HepG2 (cell line): Measurements from ENCODE around the gene STARD5. TPM values are rescaled to one million over a fixed set of nuclear protein-coding genes. Genes with fewer than 3 reads are reported as not detected.
"Not testable (repeated sequence)": the region's sequence is repeated elsewhere in the genome, so short reads cannot be mapped to it uniquely, and the experiment has no call there.

ENCODE experiments used
- ATAC-seq: fragments of 200-7000 bp; cut with Tn5 transposase; 3 replicates; pipeline ENCODE4 v1.9.1; 2020; ENCODE audit warnings: mild to moderate bottlenecking, moderate library complexity
- BruUV-seq: library from RNA; stranded (reverse); fragments of 400-500 nt; replicated peaks from 2 replicates; lab custom pipeline; 2021; lab: Mats Ljungman, UMichigan
- CTCF ChIA-PET: fragments of 300-600 bp; formaldehyde crosslinking; extraction: SDS; loops from one replicate; lab custom pipeline; 2021; ENCODE audit warnings: low total read pairs, inconsistent platforms, low intra/inter-chr PET ratio; lab: Yijun Ruan, JAX
- POLR2A ChIA-PET: fragments of 350-600 bp; sonication (Branson Sonifier 250); formaldehyde crosslinking; loops from one replicate; lab custom pipeline; 2020; ENCODE audit warnings: antibody characterized with exemption, inconsistent platforms; lab: Yijun Ruan, JAX
- DNase-seq: peaks from one replicate; pipeline ENCODE4 v3.0.0-alpha.2; 2015; ENCODE audit warnings: low spot score
- FAIRE-seq: peaks from 3 replicates; lab custom pipeline; 2011; peaks lifted over from hg19 to GRCh38; lab: Jason Lieb, UNC
- H2AFZ ChIP-seq: one replicate; pipeline ENCODE4 v1.6.1; 2011; ENCODE audit warnings: low read length, inconsistent platforms
- H3K27ac ChIP-seq: fragments of 300-600 bp; 3 replicates; pipeline ENCODE4 v1.8.0; 2011; ENCODE audit warnings: mixed run types, mild to moderate bottlenecking, mixed read lengths, low read length, inconsistent platforms; ENCODE audit not compliant: insufficient read depth; ENCODE audit errors: extremely low read length
- H3K27me3 ChIP-seq, 2 experiments: fragments of 200-600 bp in 1 of 2; 2 replicates in 1 of 2; 3 replicates in 1 of 2; pipeline versions ENCODE4 v1.6.0 to v1.8.0; 2011; ENCODE audit warnings: low read length in 2 of 2, mild to moderate bottlenecking in 2 of 2, moderate library complexity in 2 of 2, inconsistent platforms in 1 of 2; ENCODE audit not compliant: insufficient read depth in 2 of 2, control insufficient read depth in 1 of 2
- H3K36me3 ChIP-seq, 2 experiments: fragments of 200-600 bp in 1 of 2; replicated peaks in 1 of 2; 2 replicates in 1 of 2; 3 replicates in 1 of 2; pipeline versions ENCODE4 v1.5.1 to v1.8.0; 2011; ENCODE audit warnings: low read length in 2 of 2, inconsistent platforms in 1 of 2; ENCODE audit not compliant: insufficient read depth in 2 of 2, control insufficient read depth in 1 of 2
- H3K4me1 ChIP-seq: 2 replicates; pipeline ENCODE4 v1.5.1; 2012; ENCODE audit warnings: low read length, inconsistent platforms; ENCODE audit not compliant: insufficient read depth
- H3K4me2 ChIP-seq: 2 replicates; pipeline ENCODE4 v1.6.0; 2011; ENCODE audit warnings: low read depth, low read length, inconsistent platforms
- H3K4me3 ChIP-seq, 3 experiments: fragments of 200-600 bp in 1 of 3; sonication (generic), shearing (Covaris generic) in 1 of 3; replicated peaks in 1 of 3; 2 replicates each; pipeline ENCODE4 v1.5.1; 2011 to 2016; ENCODE audit warnings: low read length in 3 of 3, inconsistent platforms in 2 of 3, low read depth in 2 of 3, mild to moderate bottlenecking in 2 of 3, control low read depth in 1 of 3, mixed read lengths in 1 of 3; ENCODE audit not compliant: insufficient read depth in 1 of 3
- H3K79me2 ChIP-seq: one replicate; pipeline ENCODE4 v1.6.1; 2011; ENCODE audit warnings: low read length, inconsistent platforms; ENCODE audit not compliant: insufficient read depth
- H3K9ac ChIP-seq: 2 replicates; pipeline ENCODE4 v1.6.0; 2011; ENCODE audit warnings: mild to moderate bottlenecking, low read depth, low read length, inconsistent platforms; ENCODE audit not compliant: insufficient read depth
- H3K9me3 ChIP-seq: 2 replicates; pipeline ENCODE4 v1.5.1; 2012; ENCODE audit warnings: mild to moderate bottlenecking, low read length
- H4K20me1 ChIP-seq: 2 replicates; pipeline ENCODE4 v1.6.0; 2011; ENCODE audit warnings: inconsistent platforms, mild to moderate bottlenecking, low read length, moderate library complexity; ENCODE audit not compliant: insufficient read depth
- FOXA3 ChIP-seq: IDR thresholded peaks from 2 replicates; pipeline ENCODE4 v1.6.1; 2016; ENCODE audit warnings: missing genetic modification reagents, missing compliant biosample characterization
- GPN1 ChIP-seq: sonication (generic); formaldehyde crosslinking; IDR thresholded peaks from 2 replicates; pipeline ENCODE4 v1.5.1; 2020; ENCODE audit warnings: missing genetic modification reagents, borderline replicate concordance
- ONECUT2 ChIP-seq: sonication (generic); formaldehyde crosslinking; IDR thresholded peaks from 2 replicates; pipeline ENCODE4 v1.4.0; 2020; ENCODE audit warnings: missing genetic modification reagents
- PAWR ChIP-seq: sonication (generic); formaldehyde crosslinking; IDR thresholded peaks from 2 replicates; pipeline ENCODE4 v1.4.0; 2020; ENCODE audit warnings: missing genetic modification reagents, mild to moderate bottlenecking, borderline replicate concordance
- TEAD2 ChIP-seq: sonication (generic); formaldehyde crosslinking; IDR thresholded peaks from 2 replicates; pipeline ENCODE4 v1.9.0; 2021; ENCODE audit warnings: missing genetic modification reagents
- XRCC5 ChIP-seq: fragments of 200-400 bp; formaldehyde crosslinking; optimal IDR thresholded peaks from 2 replicates; pipeline ENCODE3; 2017; ENCODE audit warnings: mild to moderate bottlenecking, low read length
- ZNF747 ChIP-seq: sonication (generic); formaldehyde crosslinking; IDR thresholded peaks from 2 replicates; pipeline ENCODE4 v1.8.1; 2023; ENCODE audit warnings: missing genetic modification reagents, mild to moderate bottlenecking, borderline replicate concordance
- WGBS: methylation state at CpG from one replicate; pipeline ENCODE4 v1.1.6; 2017; ENCODE audit warnings: low lambda C conversion rate; 5-methylcytosine and 5-hydroxymethylcytosine counted together
- in situ Hi-C: cut with HindIII; loops from 2 replicates; pipeline ENCODE4 v1.10.0; 2017; ENCODE audit warnings: low pct_unique_long_range_greater_than_20kb; ENCODE audit not compliant: extremely low pct_ligation_motif_present
- intact Hi-C: fragments of 100-400 bp; cut with micrococcal nuclease; formaldehyde crosslinking; loops from one replicate; pipeline ENCODE4 v1.10.0; 2022; ENCODE audit not compliant: unreplicated experiment
- polyA plus RNA-seq, 8 experiments: library from polyadenylated mRNA; depleted of rRNA in 3 of 8; stranded (reverse) in 7 of 8; unstranded in 1 of 8; fragments of >200 nt; fragmentation: Illumina TruSeq in 4 of 8; extraction: Trizol in 4 of 8; gene quantifications; 2 replicates each; pipeline versions ENCODE4 v1.2.1 to v1.2.3, GENCODE V29; 2011 to 2016; ENCODE audit warnings: low read depth in 4 of 8, missing spikeins in 1 of 8, mixed read lengths in 1 of 8; ENCODE audit not compliant: insufficient read depth in 1 of 8
- total RNA-seq, 5 experiments: library from RNA; depleted of rRNA; stranded (reverse); fragments of >200 nt; fragmentation: Illumina TruSeq; extraction: Trizol; gene quantifications; 2 replicates each; pipeline ENCODE4 v1.2.3, GENCODE V29; 2016; ENCODE audit warnings: low read depth in 1 of 5
- TF ChIP-seq, protein P1 (sequence below): sonication (generic); formaldehyde crosslinking; IDR thresholded peaks from 2 replicates; pipeline ENCODE4 v1.4.0; 2020; ENCODE audit warnings: missing genetic modification reagents

The STARD5 gene
- total and polyA plus RNA-seq, 2 of the 13 experiments (the other 11 are each of a cell fraction or from before 2014, with no cell fraction given) = 3.1 to 3.5 TPM

DNA sequence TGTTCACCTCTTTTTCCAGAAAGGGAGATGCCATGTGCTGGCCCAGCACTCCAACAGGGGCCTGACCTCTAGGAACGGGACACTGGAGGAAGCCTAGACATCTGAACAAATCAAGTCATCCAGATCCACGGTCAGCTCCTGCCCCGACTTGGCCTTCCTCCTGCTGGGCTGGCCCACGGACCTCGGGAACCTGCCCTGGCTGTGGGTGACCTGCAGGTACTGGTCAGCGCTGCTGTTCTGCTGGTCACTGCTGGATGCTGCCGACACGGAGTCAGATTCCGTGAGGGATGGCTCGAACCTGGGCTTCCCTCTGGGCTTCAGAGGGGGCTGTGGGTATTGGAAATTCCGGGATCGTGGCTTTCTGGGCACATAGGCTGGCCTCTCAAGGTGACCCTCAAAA lies 8.4 kb upstream of the STARD5 start:
- in situ Hi-C loops = no loop called here
- FAIRE-seq = no peak
- TF ChIP-seq ONECUT2 (no peak), PAWR (no peak), FOXA3 (CRISPR knock-in tag) (no peak)
- TF ChIP-seq, all 625 proteins: peak for 0
- no peak for ATAC-seq
- Histone ChIP-seq H3K27ac (no peak overlapping the region), H3K27me3 (no peaks in the 10 kb centered on the region), H3K79me2 (no peaks in the 10 kb centered on the region), H3K4me2 (no peak overlapping the region), H3K4me3 (no peak overlapping the region), H3K4me1 (no peaks in the 10 kb centered on the region), H3K9me3 (no peaks in the 10 kb centered on the region), H3K36me3 (no peaks in the 10 kb centered on the region), H2AFZ (no peak overlapping the region), H3K9ac (no peak overlapping the region), H4K20me1 (no peaks in the 10 kb centered on the region)
- CTCF ChIA-PET = no interaction called here
- WGBS = 80% methylated on average over 1 of the region's 12 CpGs
- POLR2A ChIA-PET = no interaction called here
- intact Hi-C loops = no loop called here
- no TSS peak for BruUV-seq
- DNase-seq = no peak

DNA sequence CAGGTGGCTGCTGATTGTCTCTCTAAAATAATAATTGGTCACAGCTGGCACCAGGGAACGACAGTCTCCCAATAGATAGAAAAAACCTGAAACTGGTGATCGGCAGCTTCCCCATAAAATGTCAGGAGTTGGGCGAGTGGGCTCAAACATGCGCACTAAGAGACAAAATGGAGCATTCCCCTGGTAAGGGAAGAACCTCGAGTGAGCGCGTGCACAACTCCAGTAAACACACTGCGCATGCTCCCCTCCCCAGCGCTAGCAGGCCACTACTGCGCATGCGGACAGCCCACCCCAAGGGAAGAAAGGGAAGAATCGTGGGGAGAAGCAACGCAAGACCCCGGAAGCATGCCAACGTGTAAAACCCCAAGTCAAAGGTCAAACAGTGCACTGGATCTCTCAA lies 7.7 kb upstream of the STARD5 start:
- FAIRE-seq (no peak), DNase-seq (no peak), ATAC-seq (no peak)
- H4K20me1 ChIP-seq = no peaks in the 10 kb centered on the region
- no TSS peak for BruUV-seq
- no peaks in the 10 kb centered on the region for H3K4me1 ChIP-seq
- no peak overlapping the region for H3K27ac ChIP-seq
- 65% methylated on average over 11 of the region's 15 CpGs for WGBS
- no peak overlapping the region for H3K9ac ChIP-seq
- H3K27me3 ChIP-seq = no peaks in the 10 kb centered on the region
- in situ Hi-C loops = no loop called here
- intact Hi-C loops = no loop called here
- H3K4me3 ChIP-seq = no peak overlapping the region
- POLR2A ChIA-PET = no interaction called here
- CTCF ChIA-PET = no interaction called here
- no peaks in the 10 kb centered on the region for H3K36me3 ChIP-seq
- no peak overlapping the region for H2AFZ ChIP-seq
- no peaks in the 10 kb centered on the region for H3K79me2 ChIP-seq
- TF ChIP-seq ZNF747 (no peak), XRCC5 (no peak), TEAD2 (no peak), GPN1 (CRISPR knock-in tag) (no peak)
- TF ChIP-seq, protein P1, sequence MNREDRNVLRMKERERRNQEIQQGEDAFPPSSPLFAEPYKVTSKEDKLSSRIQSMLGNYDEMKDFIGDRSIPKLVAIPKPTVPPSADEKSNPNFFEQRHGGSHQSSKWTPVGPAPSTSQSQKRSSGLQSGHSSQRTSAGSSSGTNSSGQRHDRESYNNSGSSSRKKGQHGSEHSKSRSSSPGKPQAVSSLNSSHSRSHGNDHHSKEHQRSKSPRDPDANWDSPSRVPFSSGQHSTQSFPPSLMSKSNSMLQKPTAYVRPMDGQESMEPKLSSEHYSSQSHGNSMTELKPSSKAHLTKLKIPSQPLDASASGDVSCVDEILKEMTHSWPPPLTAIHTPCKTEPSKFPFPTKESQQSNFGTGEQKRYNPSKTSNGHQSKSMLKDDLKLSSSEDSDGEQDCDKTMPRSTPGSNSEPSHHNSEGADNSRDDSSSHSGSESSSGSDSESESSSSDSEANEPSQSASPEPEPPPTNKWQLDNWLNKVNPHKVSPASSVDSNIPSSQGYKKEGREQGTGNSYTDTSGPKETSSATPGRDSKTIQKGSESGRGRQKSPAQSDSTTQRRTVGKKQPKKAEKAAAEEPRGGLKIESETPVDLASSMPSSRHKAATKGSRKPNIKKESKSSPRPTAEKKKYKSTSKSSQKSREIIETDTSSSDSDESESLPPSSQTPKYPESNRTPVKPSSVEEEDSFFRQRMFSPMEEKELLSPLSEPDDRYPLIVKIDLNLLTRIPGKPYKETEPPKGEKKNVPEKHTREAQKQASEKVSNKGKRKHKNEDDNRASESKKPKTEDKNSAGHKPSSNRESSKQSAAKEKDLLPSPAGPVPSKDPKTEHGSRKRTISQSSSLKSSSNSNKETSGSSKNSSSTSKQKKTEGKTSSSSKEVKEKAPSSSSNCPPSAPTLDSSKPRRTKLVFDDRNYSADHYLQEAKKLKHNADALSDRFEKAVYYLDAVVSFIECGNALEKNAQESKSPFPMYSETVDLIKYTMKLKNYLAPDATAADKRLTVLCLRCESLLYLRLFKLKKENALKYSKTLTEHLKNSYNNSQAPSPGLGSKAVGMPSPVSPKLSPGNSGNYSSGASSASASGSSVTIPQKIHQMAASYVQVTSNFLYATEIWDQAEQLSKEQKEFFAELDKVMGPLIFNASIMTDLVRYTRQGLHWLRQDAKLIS (CRISPR knock-in tag) = no peak
- H3K9me3 ChIP-seq = no peaks in the 10 kb centered on the region
- H3K4me2 ChIP-seq = no peak overlapping the region

DNA sequence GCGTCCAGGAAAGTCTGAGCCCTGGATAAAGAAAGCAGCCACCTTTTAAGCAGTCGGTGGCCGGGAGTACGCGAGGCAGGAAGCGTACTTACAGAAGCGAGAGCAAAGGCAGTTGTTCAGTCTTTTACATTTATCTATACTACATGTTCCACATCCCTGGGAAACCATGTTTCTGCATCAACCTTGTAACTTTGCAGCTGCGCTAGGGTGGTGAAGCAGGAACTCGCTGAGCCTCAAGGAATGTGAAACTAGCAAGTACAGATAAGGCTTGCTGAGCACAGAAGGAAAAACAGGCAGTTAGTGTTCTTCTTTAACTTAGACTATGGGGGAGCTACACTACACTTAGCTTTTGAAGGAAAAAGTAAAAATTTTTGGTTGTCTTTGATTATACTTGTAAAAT lies 7.2 kb upstream of the STARD5 start:
- WGBS = 83% methylated on average over 9 of the region's 9 CpGs
- H3K9me3 ChIP-seq, H3K27ac ChIP-seq, POLR2A ChIA-PET, ATAC-seq, intact Hi-C loops, DNase-seq, H3K4me3 ChIP-seq, H3K27me3 ChIP-seq, H3K36me3 ChIP-seq, CTCF ChIA-PET, in situ Hi-C loops, H3K9ac ChIP-seq, H3K4me1 ChIP-seq, BruUV-seq, H4K20me1 ChIP-seq, FAIRE-seq, H3K4me2 ChIP-seq, H3K79me2 ChIP-seq, H2AFZ ChIP-seq: not testable (repeated sequence)
